ENCODE results near the gene ROBO1.

DNA sequence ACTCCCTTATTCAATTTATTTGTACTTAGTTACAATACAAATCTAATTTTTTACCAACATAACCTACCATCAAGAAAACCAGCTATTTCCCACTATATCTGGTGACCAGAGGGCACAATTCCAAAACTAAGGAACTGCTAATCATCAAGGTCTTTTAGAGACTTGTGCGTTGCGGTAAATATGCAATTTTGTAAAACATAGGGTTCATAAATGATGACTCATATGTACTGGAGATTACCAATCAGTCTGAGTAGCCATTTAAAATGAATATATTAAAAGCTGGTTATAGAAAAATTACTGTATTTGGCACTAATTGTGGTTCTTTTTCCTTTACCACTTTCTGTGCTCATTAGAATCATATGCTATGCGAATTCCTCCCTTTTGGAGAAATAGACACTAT, 859.6 kb downstream of the ROBO1 start:
- TF ChIP-seq, protein P1, sequence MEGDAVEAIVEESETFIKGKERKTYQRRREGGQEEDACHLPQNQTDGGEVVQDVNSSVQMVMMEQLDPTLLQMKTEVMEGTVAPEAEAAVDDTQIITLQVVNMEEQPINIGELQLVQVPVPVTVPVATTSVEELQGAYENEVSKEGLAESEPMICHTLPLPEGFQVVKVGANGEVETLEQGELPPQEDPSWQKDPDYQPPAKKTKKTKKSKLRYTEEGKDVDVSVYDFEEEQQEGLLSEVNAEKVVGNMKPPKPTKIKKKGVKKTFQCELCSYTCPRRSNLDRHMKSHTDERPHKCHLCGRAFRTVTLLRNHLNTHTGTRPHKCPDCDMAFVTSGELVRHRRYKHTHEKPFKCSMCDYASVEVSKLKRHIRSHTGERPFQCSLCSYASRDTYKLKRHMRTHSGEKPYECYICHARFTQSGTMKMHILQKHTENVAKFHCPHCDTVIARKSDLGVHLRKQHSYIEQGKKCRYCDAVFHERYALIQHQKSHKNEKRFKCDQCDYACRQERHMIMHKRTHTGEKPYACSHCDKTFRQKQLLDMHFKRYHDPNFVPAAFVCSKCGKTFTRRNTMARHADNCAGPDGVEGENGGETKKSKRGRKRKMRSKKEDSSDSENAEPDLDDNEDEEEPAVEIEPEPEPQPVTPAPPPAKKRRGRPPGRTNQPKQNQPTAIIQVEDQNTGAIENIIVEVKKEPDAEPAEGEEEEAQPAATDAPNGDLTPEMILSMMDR (IDR thresholded peaks at IDR 0.05; ENCODE audit: borderline replicate concordance, extremely low read depth, low read length, poor library complexity, severe bottlenecking) = no peak
- no peak for TF ChIP-seq EZH2 (IDR thresholded peaks at IDR 0.05; ENCODE audit: borderline replicate concordance, low read depth, low read length, severe bottlenecking)
